Ureter (tissue), 1 donor: ENCODE results near the gene ANKRD55. TPM values are rescaled to one million over a fixed set of nuclear protein-coding genes. Genes with fewer than 3 reads are reported as not detected.
"Not testable (repeated sequence)": the region's sequence is repeated elsewhere in the genome, so short reads cannot be mapped to it uniquely, and the experiment has no call there.

Experiments used
- DNase-seq: peaks from one replicate; pipeline ENCODE4 v3.0.0-alpha.2; 2020; ENCODE audit warnings: low spot score
- total RNA-seq: library from RNA; stranded (reverse); gene quantifications from one replicate; pipeline ENCODE4 v1.2.4, GENCODE V29; 2023
- donor health status: DM: yes; HTN: yes; CAD: no.

The ANKRD55 gene
- total RNA-seq, 1 donor from 2014 or later = 0.34 TPM

- DNase-seq = no peak
Observed at GRCh38 chr5:56207537-56207936, 25.6 kb downstream of the ANKRD55 start.

GRCh38 chr5:56206126-56206910 lies 26.8 kb downstream of the ANKRD55 start:
- no peak for DNase-seq

GRCh38 chr5:56203936-56204335 lies 29.2 kb downstream of the ANKRD55 start:
- DNase-seq = not testable (repeated sequence)

- DNase-seq = no peak
Observed at GRCh38 chr5:56202483-56202882, 30.6 kb downstream of the ANKRD55 start.

- not testable (repeated sequence) for DNase-seq
Observed at GRCh38 chr5:56201762-56202261, 31.3 kb downstream of the ANKRD55 start.

GRCh38 chr5:56200971-56201666 lies 32.0 kb downstream of the ANKRD55 start:
- DNase-seq = peak; percentile 63

GRCh38 chr5:56195016-56195415 lies 38.1 kb downstream of the ANKRD55 start:
- DNase-seq = no peak

GRCh38 chr5:56192246-56192645 lies 40.9 kb downstream of the ANKRD55 start:
- DNase-seq = no peak

GRCh38 chr5:56191656-56192055 lies 41.5 kb downstream of the ANKRD55 start:
- no peak for DNase-seq

- DNase-seq = peak; percentile 37
Observed at GRCh38 chr5:56190497-56190896, 42.6 kb downstream of the ANKRD55 start.

GRCh38 chr5:56185768-56186311 lies 47.3 kb downstream of the ANKRD55 start:
- DNase-seq = peak; percentile 14

- peak; percentile 25 for DNase-seq
Observed at GRCh38 chr5:56183506-56183905, 49.6 kb downstream of the ANKRD55 start.

- no peak for DNase-seq
Observed at GRCh38 chr5:56179442-56179841, 53.7 kb downstream of the ANKRD55 start.

- DNase-seq = no peak
Observed at GRCh38 chr5:56178823-56179222, 54.3 kb downstream of the ANKRD55 start.

GRCh38 chr5:56176871-56177533 lies 56.1 kb downstream of the ANKRD55 start:
- no peak for DNase-seq

GRCh38 chr5:56176155-56176798 lies 56.9 kb downstream of the ANKRD55 start:
- DNase-seq = no peak

GRCh38 chr5:56175488-56175887 lies 57.6 kb downstream of the ANKRD55 start:
- DNase-seq = no peak

GRCh38 chr5:56175021-56175420 lies 58.1 kb downstream of the ANKRD55 start:
- DNase-seq = no peak

- DNase-seq = no peak
Observed at GRCh38 chr5:56172241-56172640, 60.9 kb downstream of the ANKRD55 start.

GRCh38 chr5:56170557-56170956 lies 62.6 kb downstream of the ANKRD55 start:
- DNase-seq = no peak

- no peak for DNase-seq
Observed at GRCh38 chr5:56169949-56170348, 63.2 kb downstream of the ANKRD55 start.

GRCh38 chr5:56169281-56169680 lies 63.8 kb downstream of the ANKRD55 start:
- no peak for DNase-seq
